Fibroblast of lung (primary cell): Measurements from ENCODE around the gene WDTC1. TPM values are rescaled to one million over a fixed set of nuclear protein-coding genes. Genes with fewer than 3 reads are reported as not detected.

Source experiments
- DNase-seq, 2 donors: peaks; one replicate each; pipeline versions ENCODE4 v3.0.0 to v3.0.0-alpha.2; 2010; ENCODE audit warnings: low read depth in 2 of 2
- H2AFZ ChIP-seq: 2 replicates; pipeline ENCODE4 v1.5.1; 2012; ENCODE audit warnings: low read length, control low read depth, inconsistent platforms
- H3K27ac ChIP-seq: 2 replicates; pipeline ENCODE4 v1.5.1; 2011; ENCODE audit warnings: low read length, control low read depth; ENCODE audit not compliant: insufficient read depth
- H3K27me3 ChIP-seq: 2 replicates; pipeline ENCODE4 v1.5.1; 2011; ENCODE audit warnings: mild to moderate bottlenecking, low read length; ENCODE audit not compliant: control insufficient read depth, insufficient read depth
- H3K36me3 ChIP-seq: 2 replicates; pipeline ENCODE4 v1.5.1; 2011; ENCODE audit warnings: low read length; ENCODE audit not compliant: control insufficient read depth, insufficient read depth
- H3K4me1 ChIP-seq: 2 replicates; pipeline ENCODE4 v1.5.1; 2011; ENCODE audit warnings: low read length; ENCODE audit not compliant: control insufficient read depth, insufficient read depth; ENCODE audit errors: extremely low read depth
- H3K4me2 ChIP-seq: 2 replicates; pipeline ENCODE4 v1.5.1; 2011; ENCODE audit warnings: low read length, control low read depth; ENCODE audit not compliant: insufficient read depth; ENCODE audit errors: extremely low read depth
- H3K4me3 ChIP-seq, 4 experiments: fragments of 200-600 bp in 1 of 4; sonication (generic) in 1 of 4; replicated peaks in 1 of 4; 2 replicates each; pipeline ENCODE4 v1.5.1; 2011 to 2016; ENCODE audit warnings: low read length in 4 of 4, low read depth in 3 of 4, mild to moderate bottlenecking in 3 of 4, control low read depth in 2 of 4, inconsistent platforms in 1 of 4, mixed read lengths in 1 of 4; ENCODE audit not compliant: insufficient read depth in 1 of 4; ENCODE audit errors: control extremely low read depth in 1 of 4
- H3K79me2 ChIP-seq: 2 replicates; pipeline ENCODE4 v1.5.1; 2012; ENCODE audit warnings: mild to moderate bottlenecking, low read length, inconsistent platforms; ENCODE audit not compliant: control insufficient read depth, insufficient read depth
- H3K9ac ChIP-seq: 2 replicates; pipeline ENCODE4 v1.5.1; 2011; ENCODE audit warnings: mild to moderate bottlenecking, low read length, control low read depth; ENCODE audit not compliant: insufficient read depth
- H3K9me3 ChIP-seq: 2 replicates; pipeline ENCODE4 v1.5.1; 2012; ENCODE audit warnings: low read depth, low read length; ENCODE audit not compliant: control insufficient read depth, insufficient read depth
- H4K20me1 ChIP-seq: 2 replicates; pipeline ENCODE4 v1.5.1; 2011; ENCODE audit warnings: low read length; ENCODE audit not compliant: control insufficient read depth, insufficient read depth; ENCODE audit errors: extremely low read depth
- EZH2 ChIP-seq: IDR thresholded peaks from 2 replicates; pipeline ENCODE4 v1.5.1; 2012; ENCODE audit warnings: low read length, control low read depth, mild to moderate bottlenecking; ENCODE audit errors: missing control alignments
- polyA plus RNA-seq, 2 donors: library from polyadenylated mRNA; depleted of rRNA in 1 of 2; stranded (reverse) in 1 of 2; unstranded in 1 of 2; fragments of >200 nt; gene quantifications; 2 replicates each; pipeline ENCODE4 v1.2.1, GENCODE V29; 2011 to 2012; ENCODE audit warnings: missing spikeins in 1 of 2
- total RNA-seq: library from RNA; depleted of rRNA; stranded (reverse); fragments of >200 nt; gene quantifications from 2 replicates; pipeline ENCODE4 v1.2.1, GENCODE V29; 2014
- TF ChIP-seq, protein P1 (sequence below), 2 donors: IDR thresholded peaks in 1 of 2; conservative IDR thresholded peaks in 1 of 2; 1 replicate in 1 of 2; 2 replicates in 1 of 2; pipeline ENCODE4 v1.5.1; 2011 to 2012; ENCODE audit warnings: low read length in 2 of 2, control low read depth in 1 of 2, inconsistent platforms in 1 of 2, low read depth in 1 of 2, mild to moderate bottlenecking in 1 of 2

The WDTC1 gene
- total and polyA plus RNA-seq, 2 donors (not counting 1 experiment from before 2014, with no cell fraction given): 10.7 to 23.3 TPM

DNA sequence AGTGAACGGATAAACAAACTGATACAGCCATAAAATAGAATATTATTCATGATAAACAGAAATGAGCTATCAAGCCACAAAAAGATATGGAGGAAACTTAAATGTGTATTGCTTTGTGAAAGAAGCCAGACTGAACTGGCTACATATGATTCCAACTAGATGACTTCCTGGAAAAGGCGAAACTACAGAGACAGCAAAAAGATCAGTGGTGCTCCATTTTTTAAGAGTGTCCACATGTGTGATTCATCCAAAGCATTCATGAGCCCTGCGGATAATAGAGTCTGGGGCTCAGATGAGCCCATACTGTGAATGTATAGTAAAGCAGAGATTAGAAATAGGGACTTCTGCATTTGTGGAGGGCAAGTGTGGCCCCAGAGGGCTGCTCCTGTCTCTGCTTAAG, 79.7 kb downstream of the WDTC1 start:
- no peak overlapping the region for H3K9ac ChIP-seq
- DNase-seq: no peak
- TF ChIP-seq EZH2: no peak
- TF ChIP-seq, protein P1, sequence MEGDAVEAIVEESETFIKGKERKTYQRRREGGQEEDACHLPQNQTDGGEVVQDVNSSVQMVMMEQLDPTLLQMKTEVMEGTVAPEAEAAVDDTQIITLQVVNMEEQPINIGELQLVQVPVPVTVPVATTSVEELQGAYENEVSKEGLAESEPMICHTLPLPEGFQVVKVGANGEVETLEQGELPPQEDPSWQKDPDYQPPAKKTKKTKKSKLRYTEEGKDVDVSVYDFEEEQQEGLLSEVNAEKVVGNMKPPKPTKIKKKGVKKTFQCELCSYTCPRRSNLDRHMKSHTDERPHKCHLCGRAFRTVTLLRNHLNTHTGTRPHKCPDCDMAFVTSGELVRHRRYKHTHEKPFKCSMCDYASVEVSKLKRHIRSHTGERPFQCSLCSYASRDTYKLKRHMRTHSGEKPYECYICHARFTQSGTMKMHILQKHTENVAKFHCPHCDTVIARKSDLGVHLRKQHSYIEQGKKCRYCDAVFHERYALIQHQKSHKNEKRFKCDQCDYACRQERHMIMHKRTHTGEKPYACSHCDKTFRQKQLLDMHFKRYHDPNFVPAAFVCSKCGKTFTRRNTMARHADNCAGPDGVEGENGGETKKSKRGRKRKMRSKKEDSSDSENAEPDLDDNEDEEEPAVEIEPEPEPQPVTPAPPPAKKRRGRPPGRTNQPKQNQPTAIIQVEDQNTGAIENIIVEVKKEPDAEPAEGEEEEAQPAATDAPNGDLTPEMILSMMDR (conservative IDR thresholded peaks at IDR 0.05 in 1 of 2, IDR thresholded peaks at IDR 0.05 in 1 of 2; ENCODE audit: low read depth in 1 of 2, low read length in 2 of 2): no peak
- peaks cover 8% of the 10 kb centered on the region for H3K4me1 ChIP-seq
- H3K36me3 ChIP-seq: no peaks in the 10 kb centered on the region
- no peaks in the 10 kb centered on the region for H3K79me2 ChIP-seq
- H3K27ac ChIP-seq: no peak overlapping the region
- H4K20me1 ChIP-seq: no peaks in the 10 kb centered on the region
- H3K27me3 ChIP-seq: no peaks in the 10 kb centered on the region
- H3K4me2 ChIP-seq: no peak overlapping the region
- no peak overlapping the region for H3K4me3 ChIP-seq
- H2AFZ ChIP-seq: no peak overlapping the region
- no peaks in the 10 kb centered on the region for H3K9me3 ChIP-seq

DNA sequence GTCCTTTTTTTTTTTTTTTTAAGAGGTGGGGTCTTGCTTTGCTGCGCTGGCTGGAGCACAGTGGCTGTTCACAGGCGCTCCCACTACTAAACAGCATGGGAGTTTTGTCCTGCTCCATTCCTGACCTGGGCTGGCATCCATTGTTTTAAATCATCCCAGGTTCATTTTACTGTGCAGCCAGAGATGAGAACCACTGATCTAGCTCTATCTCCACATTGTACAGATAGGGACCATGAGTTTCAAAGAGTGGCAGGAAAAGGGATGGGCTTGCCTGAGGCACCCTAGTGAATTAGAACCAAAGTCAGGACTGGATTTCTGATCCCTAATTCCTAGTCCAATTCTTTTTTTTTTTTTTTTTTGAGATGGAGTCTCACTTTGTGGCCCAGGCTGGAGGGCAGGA, 80.3 kb downstream of the WDTC1 start:
- no peak overlapping the region for H2AFZ ChIP-seq
- no peaks in the 10 kb centered on the region for H4K20me1 ChIP-seq
- H3K79me2 ChIP-seq: no peaks in the 10 kb centered on the region
- DNase-seq: no peak
- TF ChIP-seq, protein P1 (conservative IDR thresholded peaks at IDR 0.05 in 1 of 2, IDR thresholded peaks at IDR 0.05 in 1 of 2; ENCODE audit: low read depth in 1 of 2, low read length in 2 of 2): no peak
- no peak for TF ChIP-seq EZH2
- H3K27ac ChIP-seq: no peak overlapping the region
- H3K4me1 ChIP-seq: peaks cover 8% of the 10 kb centered on the region
- H3K27me3 ChIP-seq: no peaks in the 10 kb centered on the region
- H3K4me3 ChIP-seq: no peak overlapping the region
- no peaks in the 10 kb centered on the region for H3K9me3 ChIP-seq
- H3K36me3 ChIP-seq: no peaks in the 10 kb centered on the region
- H3K4me2 ChIP-seq: no peak overlapping the region
- H3K9ac ChIP-seq: no peak overlapping the region

DNA sequence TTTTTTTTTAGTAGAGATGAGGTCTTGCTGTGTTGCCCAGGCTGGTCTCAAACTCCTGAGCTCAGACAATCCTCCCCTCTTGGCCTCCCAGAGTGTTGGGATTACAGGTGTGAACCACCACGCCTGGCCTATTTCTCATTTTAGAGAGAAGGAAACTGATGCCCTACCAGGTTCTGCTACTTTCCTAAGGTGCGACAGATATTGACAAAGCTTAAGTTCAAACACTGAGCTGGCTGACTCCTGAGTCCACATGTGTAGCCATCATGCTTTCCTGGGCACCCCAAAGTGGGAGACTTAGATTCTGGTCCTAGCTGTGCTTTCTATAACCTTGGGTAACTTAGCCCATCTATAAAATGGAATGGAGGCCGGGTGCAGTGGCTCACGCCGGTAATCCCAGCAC, 82.4 kb downstream of the WDTC1 start:
- H3K27me3 ChIP-seq: no peaks in the 10 kb centered on the region
- H3K36me3 ChIP-seq: no peaks in the 10 kb centered on the region
- no peak overlapping the region for H3K4me3 ChIP-seq
- no peak overlapping the region for H3K27ac ChIP-seq
- no peaks in the 10 kb centered on the region for H3K9me3 ChIP-seq
- no peaks in the 10 kb centered on the region for H3K79me2 ChIP-seq
- DNase-seq: no peak
- H3K9ac ChIP-seq: no peak overlapping the region
- H4K20me1 ChIP-seq: no peaks in the 10 kb centered on the region
- H3K4me2 ChIP-seq: no peak overlapping the region
- peaks cover 8% of the 10 kb centered on the region for H3K4me1 ChIP-seq
- no peak for TF ChIP-seq EZH2
- TF ChIP-seq, protein P1 (conservative IDR thresholded peaks at IDR 0.05 in 1 of 2, IDR thresholded peaks at IDR 0.05 in 1 of 2; ENCODE audit: low read depth in 1 of 2, low read length in 2 of 2): no peak
- no peak overlapping the region for H2AFZ ChIP-seq
